ENCODE measurements around the gene AHDC1.

DNA sequence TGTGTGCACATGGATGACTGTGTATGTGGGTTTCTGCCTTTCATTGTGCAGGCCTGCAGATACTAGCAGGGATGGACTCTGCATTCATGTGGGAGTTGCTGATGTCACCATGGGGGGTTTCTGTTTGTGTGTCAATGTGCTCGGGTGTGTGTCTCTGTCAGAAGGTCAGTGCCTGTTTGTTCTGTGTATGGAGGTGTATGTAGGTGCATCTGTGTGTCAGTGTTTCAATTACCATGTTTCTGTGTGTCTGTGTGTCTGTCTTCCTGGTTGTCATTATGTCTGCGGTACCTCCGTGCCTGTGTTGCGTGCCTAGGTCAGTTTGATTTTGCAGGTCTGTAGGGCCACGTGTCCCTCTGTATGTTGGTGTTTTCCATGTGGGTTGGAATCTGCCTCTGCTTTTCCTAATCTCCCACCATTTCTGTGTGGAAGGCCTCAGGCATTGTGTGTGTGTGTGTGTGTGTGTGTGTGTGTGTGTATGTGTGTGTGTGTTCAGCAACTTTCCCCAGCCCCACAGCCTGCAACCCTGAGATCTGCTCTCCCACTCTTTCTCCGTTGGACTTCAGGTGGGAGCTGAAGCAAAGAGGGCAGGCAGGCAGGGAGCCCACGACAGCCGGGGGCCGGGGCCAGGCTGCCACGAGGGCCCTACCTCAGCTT, 77.2 kb downstream of the AHDC1 start:
- TF ChIP-seq CTCF (optimal IDR thresholded peaks at IDR 0.05 in 1 of 3, IDR thresholded peaks at IDR 0.05 in 1 of 3, conservative IDR thresholded peaks at IDR 0.05 in 1 of 3; ENCODE audit: extremely low read depth in 1 of 3, insufficient read depth in 2 of 3, low read length in 3 of 3) (no peak), EZH2 (IDR thresholded peaks at IDR 0.05; ENCODE audit: low read length) (no peak)
